GM12864 (cell line): Measurements from ENCODE around the gene AZIN2.
"Not testable (repeated sequence)": the region's sequence is repeated elsewhere in the genome, so short reads cannot be mapped to it uniquely, and the experiment has no call there.

Experiments used
- DNase-seq: peaks from one replicate; pipeline ENCODE4 v3.0.0-alpha.2; 2011; ENCODE audit warnings: low read depth
- H3K4me3 ChIP-seq: 2 replicates; pipeline ENCODE4 v1.5.1; 2011; ENCODE audit warnings: mild to moderate bottlenecking, low read depth, low read length, control low read depth
- CTCF ChIP-seq: IDR thresholded peaks from 2 replicates; pipeline ENCODE4 v1.5.1; 2011; ENCODE audit warnings: low read depth, mild to moderate bottlenecking, moderate library complexity, low read length, control low read depth, inconsistent platforms; ENCODE audit errors: missing control alignments

The AZIN2 gene

GRCh38 chr1:33127001-33127823 lies 46.3 kb downstream of the AZIN2 start:
- peak; percentile 95 for TF ChIP-seq CTCF
- H3K4me3 ChIP-seq, result peak overlapping the region; percentile 90
- DNase-seq, result peak; percentile 100

- no peak overlapping the region for H3K4me3 ChIP-seq
- DNase-seq, result no peak
- TF ChIP-seq CTCF, result no peak
Observed at GRCh38 chr1:33128781-33129180, 47.8 kb downstream of the AZIN2 start.

GRCh38 chr1:33130297-33130696 lies 49.3 kb downstream of the AZIN2 start:
- DNase-seq, result peak; percentile 35
- no peak for TF ChIP-seq CTCF
- no peak overlapping the region for H3K4me3 ChIP-seq

GRCh38 chr1:33131191-33131590 lies 50.2 kb downstream of the AZIN2 start:
- no peak overlapping the region for H3K4me3 ChIP-seq
- DNase-seq, result no peak
- no peak for TF ChIP-seq CTCF

GRCh38 chr1:33132549-33132948 lies 51.6 kb downstream of the AZIN2 start:
- DNase-seq, result no peak
- no peak for TF ChIP-seq CTCF
- H3K4me3 ChIP-seq, result no peak overlapping the region

GRCh38 chr1:33133478-33134105 lies 52.6 kb downstream of the AZIN2 start:
- TF ChIP-seq CTCF, result no peak
- DNase-seq, result no peak
- H3K4me3 ChIP-seq, result no peak overlapping the region

GRCh38 chr1:33136041-33136440 lies 55.1 kb downstream of the AZIN2 start:
- not testable (repeated sequence) for DNase-seq, H3K4me3 ChIP-seq
